ENCODE measurements around the gene APOOL. TPM values are rescaled to one million over a fixed set of nuclear protein-coding genes. Genes with fewer than 3 reads are reported as not detected.
A peak's percentile ranks its signal among the peaks of the same experiment; 100 is the strongest.

Gene APOOL
- total RNA-seq, 1 experiment from 2014 or later, result 26.3 TPM

DNA sequence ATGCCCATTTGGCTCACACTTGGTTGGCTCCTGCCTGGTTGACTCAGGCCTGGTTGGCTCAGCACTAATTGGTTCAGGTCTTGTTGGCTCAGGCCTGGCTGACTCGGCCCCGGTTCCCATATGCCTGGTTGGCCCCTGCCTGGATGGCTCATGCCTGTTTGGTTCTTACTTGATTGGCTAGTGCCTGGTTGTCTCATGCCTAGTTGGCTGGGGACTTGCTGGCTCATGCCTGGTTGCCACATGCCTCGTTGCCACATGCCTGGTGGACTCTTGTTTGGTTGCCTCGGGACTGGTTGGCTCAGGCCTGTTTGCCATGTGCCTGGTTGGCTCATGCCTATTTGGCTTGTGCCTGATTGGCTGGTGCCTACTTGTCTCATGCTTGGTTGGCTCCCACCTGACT, 103.7 kb downstream of the APOOL start:
- no peak overlapping the region for H3K27ac Mint-ChIP-seq (ENCODE audit: low read depth, unreplicated experiment)
- H3K4me1 Mint-ChIP-seq (ENCODE audit: insufficient read depth, unreplicated experiment), result no peaks in the 10 kb centered on the region
- no peaks in the 10 kb centered on the region for H3K9me3 Mint-ChIP-seq (ENCODE audit: unreplicated experiment)
- TF ChIP-seq, protein P1, sequence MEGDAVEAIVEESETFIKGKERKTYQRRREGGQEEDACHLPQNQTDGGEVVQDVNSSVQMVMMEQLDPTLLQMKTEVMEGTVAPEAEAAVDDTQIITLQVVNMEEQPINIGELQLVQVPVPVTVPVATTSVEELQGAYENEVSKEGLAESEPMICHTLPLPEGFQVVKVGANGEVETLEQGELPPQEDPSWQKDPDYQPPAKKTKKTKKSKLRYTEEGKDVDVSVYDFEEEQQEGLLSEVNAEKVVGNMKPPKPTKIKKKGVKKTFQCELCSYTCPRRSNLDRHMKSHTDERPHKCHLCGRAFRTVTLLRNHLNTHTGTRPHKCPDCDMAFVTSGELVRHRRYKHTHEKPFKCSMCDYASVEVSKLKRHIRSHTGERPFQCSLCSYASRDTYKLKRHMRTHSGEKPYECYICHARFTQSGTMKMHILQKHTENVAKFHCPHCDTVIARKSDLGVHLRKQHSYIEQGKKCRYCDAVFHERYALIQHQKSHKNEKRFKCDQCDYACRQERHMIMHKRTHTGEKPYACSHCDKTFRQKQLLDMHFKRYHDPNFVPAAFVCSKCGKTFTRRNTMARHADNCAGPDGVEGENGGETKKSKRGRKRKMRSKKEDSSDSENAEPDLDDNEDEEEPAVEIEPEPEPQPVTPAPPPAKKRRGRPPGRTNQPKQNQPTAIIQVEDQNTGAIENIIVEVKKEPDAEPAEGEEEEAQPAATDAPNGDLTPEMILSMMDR (IDR thresholded peaks at IDR 0.05; ENCODE audit: unreplicated experiment), result no peak
- POLR2A ChIA-PET, result no interaction called here
- no TSS peak for BruUV-seq (replicated peaks)
- no peaks in the 10 kb centered on the region for H3K36me3 Mint-ChIP-seq (ENCODE audit: insufficient read depth, unreplicated experiment)
- intact Hi-C loops (cut with micrococcal nuclease), result no loop called here
- H3K4me3 Mint-ChIP-seq (ENCODE audit: unreplicated experiment), result no peak overlapping the region
- H3K27me3 Mint-ChIP-seq (ENCODE audit: insufficient read depth, unreplicated experiment), result no peaks in the 10 kb centered on the region
- DNase-seq (ENCODE audit: unreplicated experiment), result peak; percentile 15
- CTCF ChIA-PET, result no interaction called here

DNA sequence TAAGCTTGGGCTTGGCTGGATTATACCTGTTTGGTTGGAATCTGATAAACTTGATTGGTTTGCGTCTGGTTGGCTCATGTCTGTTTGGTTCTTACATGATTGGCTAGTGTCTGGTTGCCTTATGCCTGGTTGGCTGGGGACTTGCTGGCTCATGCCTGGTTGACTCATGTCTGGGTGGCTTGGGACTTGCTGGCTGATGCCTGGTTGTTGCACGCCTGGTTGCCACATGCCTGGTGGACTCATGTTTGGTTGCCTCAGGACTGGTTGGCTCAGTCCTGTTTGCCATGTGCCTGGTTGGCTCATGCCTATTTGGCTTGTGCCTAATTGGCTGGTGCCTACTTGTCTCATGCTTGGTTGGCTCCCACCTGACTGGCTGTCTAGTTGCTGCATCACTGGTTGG, 104.5 kb downstream of the APOOL start:
- intact Hi-C loops (cut with micrococcal nuclease), result no loop called here
- ChIA-PET CTCF (no interaction called here), POLR2A (no interaction called here)
- no peaks in the 10 kb centered on the region for H3K9me3 Mint-ChIP-seq (ENCODE audit: unreplicated experiment)
- no peaks in the 10 kb centered on the region for H3K4me1 Mint-ChIP-seq (ENCODE audit: insufficient read depth, unreplicated experiment)
- no peaks in the 10 kb centered on the region for H3K36me3 Mint-ChIP-seq (ENCODE audit: insufficient read depth, unreplicated experiment)
- BruUV-seq (replicated peaks), result no TSS peak
- no peak for DNase-seq (ENCODE audit: unreplicated experiment)
- no peak overlapping the region for H3K4me3 Mint-ChIP-seq (ENCODE audit: unreplicated experiment)
- H3K27ac Mint-ChIP-seq (ENCODE audit: low read depth, unreplicated experiment), result no peak overlapping the region
- TF ChIP-seq, protein P1 (IDR thresholded peaks at IDR 0.05; ENCODE audit: unreplicated experiment), result no peak
- no peaks in the 10 kb centered on the region for H3K27me3 Mint-ChIP-seq (ENCODE audit: insufficient read depth, unreplicated experiment)

DNA sequence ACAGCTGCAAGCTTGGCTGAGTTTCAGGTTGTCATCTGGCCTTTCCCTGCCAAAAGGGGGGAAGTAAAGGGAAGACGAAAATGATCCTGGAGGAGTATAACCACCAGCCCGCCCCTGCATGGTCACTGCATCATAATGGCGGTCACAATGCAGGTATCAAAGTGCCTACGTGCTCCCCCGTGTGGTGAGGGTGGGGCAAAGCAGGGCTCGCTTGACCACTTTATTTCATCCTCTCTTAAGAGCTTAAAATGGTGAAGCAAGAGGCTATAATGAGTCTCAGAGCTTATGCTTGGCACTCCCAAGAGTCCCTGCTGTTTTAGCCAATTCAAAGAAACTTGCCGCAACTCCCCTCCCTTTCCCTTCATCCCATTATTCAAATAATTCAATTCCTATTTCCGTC, 105.6 kb downstream of the APOOL start:
- H3K9me3 Mint-ChIP-seq (ENCODE audit: unreplicated experiment), result no peaks in the 10 kb centered on the region
- H3K27ac Mint-ChIP-seq (ENCODE audit: low read depth, unreplicated experiment), result no peak overlapping the region
- TF ChIP-seq, protein P1 (IDR thresholded peaks at IDR 0.05; ENCODE audit: unreplicated experiment), result no peak
- intact Hi-C loops (cut with micrococcal nuclease), result no loop called here
- DNase-seq (ENCODE audit: unreplicated experiment), result no peak
- no peaks in the 10 kb centered on the region for H3K36me3 Mint-ChIP-seq (ENCODE audit: insufficient read depth, unreplicated experiment)
- ChIA-PET CTCF (interaction anchor here (0.6 to 5.9 kb wide), 5 partner anchors 20 to 436 kb away, joined by 3 to 52 read pairs (median 5); no protein-coding TSS in a partner anchor), POLR2A (no interaction called here)
- BruUV-seq (replicated peaks), result no TSS peak
- H3K27me3 Mint-ChIP-seq (ENCODE audit: insufficient read depth, unreplicated experiment), result no peaks in the 10 kb centered on the region
- no peaks in the 10 kb centered on the region for H3K4me1 Mint-ChIP-seq (ENCODE audit: insufficient read depth, unreplicated experiment)
- no peak overlapping the region for H3K4me3 Mint-ChIP-seq (ENCODE audit: unreplicated experiment)

DNA sequence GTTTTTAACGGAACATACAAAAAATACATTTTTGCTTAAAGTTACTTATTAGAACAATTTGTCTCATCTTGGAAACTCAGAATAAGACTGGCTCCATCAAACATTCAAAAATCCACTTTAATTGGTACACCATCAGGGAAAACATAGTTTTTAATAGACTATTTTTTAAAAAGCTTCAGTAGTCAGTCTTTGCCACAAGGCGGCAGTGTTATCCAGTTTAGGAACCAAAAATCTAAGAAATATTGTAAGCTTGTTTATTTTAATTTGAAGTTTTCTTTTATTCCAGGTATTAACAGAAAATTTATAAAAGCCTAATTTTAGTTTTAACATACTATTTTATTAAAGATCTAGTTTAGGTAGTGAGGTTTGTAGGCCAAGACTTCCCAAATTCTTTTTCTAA, 107.7 kb downstream of the APOOL start:
- DNase-seq (ENCODE audit: unreplicated experiment), result peak; percentile 30
- Mint-ChIP-seq H3K4me1 (ENCODE audit: insufficient read depth, unreplicated experiment) (no peaks in the 10 kb centered on the region), H3K27me3 (ENCODE audit: insufficient read depth, unreplicated experiment) (no peaks in the 10 kb centered on the region), H3K27ac (ENCODE audit: low read depth, unreplicated experiment) (no peak overlapping the region), H3K9me3 (ENCODE audit: unreplicated experiment) (no peaks in the 10 kb centered on the region), H3K4me3 (ENCODE audit: unreplicated experiment) (no peak overlapping the region), H3K36me3 (ENCODE audit: insufficient read depth, unreplicated experiment) (no peaks in the 10 kb centered on the region)
- TF ChIP-seq, protein P1 (IDR thresholded peaks at IDR 0.05; ENCODE audit: unreplicated experiment), result peak; percentile 59
- intact Hi-C loops (cut with micrococcal nuclease), result loop anchor here (1.0 kb wide), 1 partner anchor 433 kb away; no protein-coding TSS in a partner anchor
- CTCF ChIA-PET, result interaction anchor here (0.6 to 5.9 kb wide), 9 partner anchors 13 to 1883 kb away, joined by 3 to 52 read pairs (median 3); no protein-coding TSS in a partner anchor
- no TSS peak for BruUV-seq (replicated peaks)
- POLR2A ChIA-PET, result interaction anchor here (2.2 kb wide), 1 partner anchor 431 kb away, joined by 5 read pairs; no protein-coding TSS in a partner anchor
